ENCODE data around the gene INSIG1.

INSIG1 gene

GRCh38 chr7:155306673-155307470 lies 9.2 kb downstream of the INSIG1 start:
- peaks cover 2% of the 10 kb centered on the region for H3K79me2 ChIP-seq
- H3K27me3 ChIP-seq (ENCODE audit: control insufficient read depth, insufficient read depth, low read length), result no peaks in the 10 kb centered on the region
- no peak overlapping the region for H3K4me2 ChIP-seq (ENCODE audit: low read length)
- H3K4me1 ChIP-seq, result no peaks in the 10 kb centered on the region
- H3K36me3 ChIP-seq (ENCODE audit: control insufficient read depth, insufficient read depth, low read length), result no peaks in the 10 kb centered on the region
- H3K9ac ChIP-seq, result no peak overlapping the region
- no peaks in the 10 kb centered on the region for H3K9me3 ChIP-seq (ENCODE audit: control insufficient read depth, low read length)
- no peak for TF ChIP-seq CTCF (IDR thresholded peaks at IDR 0.05)
- no peak overlapping the region for H2AFZ ChIP-seq
- H3K27ac ChIP-seq, result no peak overlapping the region
- H3K4me3 ChIP-seq (ENCODE audit: low read depth, low read length), result no peak overlapping the region

GRCh38 chr7:155308330-155309020 lies 10.8 kb downstream of the INSIG1 start:
- Histone ChIP-seq H3K9ac (no peak overlapping the region), H3K27ac (no peak overlapping the region), H2AFZ (no peak overlapping the region), H3K4me1 (no peaks in the 10 kb centered on the region), H3K4me2 (ENCODE audit: low read length) (no peak overlapping the region), H3K27me3 (ENCODE audit: control insufficient read depth, insufficient read depth, low read length) (no peaks in the 10 kb centered on the region), H3K36me3 (ENCODE audit: control insufficient read depth, insufficient read depth, low read length) (no peaks in the 10 kb centered on the region), H3K79me2 (no peaks in the 10 kb centered on the region), H3K9me3 (ENCODE audit: control insufficient read depth, low read length) (no peaks in the 10 kb centered on the region), H3K4me3 (ENCODE audit: low read depth, low read length) (no peak overlapping the region)
- no peak for TF ChIP-seq CTCF (IDR thresholded peaks at IDR 0.05)

GRCh38 chr7:155309021-155309338 lies 11.3 kb downstream of the INSIG1 start:
- no peak overlapping the region for H2AFZ ChIP-seq
- H3K36me3 ChIP-seq (ENCODE audit: control insufficient read depth, insufficient read depth, low read length), result no peaks in the 10 kb centered on the region
- no peaks in the 10 kb centered on the region for H3K27me3 ChIP-seq (ENCODE audit: control insufficient read depth, insufficient read depth, low read length)
- H3K4me3 ChIP-seq (ENCODE audit: low read depth, low read length), result no peak overlapping the region
- no peak overlapping the region for H3K9ac ChIP-seq
- no peak for TF ChIP-seq CTCF (IDR thresholded peaks at IDR 0.05)
- no peaks in the 10 kb centered on the region for H3K4me1 ChIP-seq
- no peaks in the 10 kb centered on the region for H3K9me3 ChIP-seq (ENCODE audit: control insufficient read depth, low read length)
- no peaks in the 10 kb centered on the region for H3K79me2 ChIP-seq
- no peak overlapping the region for H3K27ac ChIP-seq
- H3K4me2 ChIP-seq (ENCODE audit: low read length), result no peak overlapping the region

GRCh38 chr7:155310425-155311114 lies 12.9 kb downstream of the INSIG1 start:
- no peaks in the 10 kb centered on the region for H3K27me3 ChIP-seq (ENCODE audit: control insufficient read depth, insufficient read depth, low read length)
- H3K27ac ChIP-seq, result no peak overlapping the region
- no peak overlapping the region for H3K4me2 ChIP-seq (ENCODE audit: low read length)
- no peaks in the 10 kb centered on the region for H3K9me3 ChIP-seq (ENCODE audit: control insufficient read depth, low read length)
- H2AFZ ChIP-seq, result no peak overlapping the region
- H3K79me2 ChIP-seq, result no peaks in the 10 kb centered on the region
- no peak overlapping the region for H3K9ac ChIP-seq
- no peak overlapping the region for H3K4me3 ChIP-seq (ENCODE audit: low read depth, low read length)
- H3K4me1 ChIP-seq, result no peaks in the 10 kb centered on the region
- no peaks in the 10 kb centered on the region for H3K36me3 ChIP-seq (ENCODE audit: control insufficient read depth, insufficient read depth, low read length)
- no peak for TF ChIP-seq CTCF (IDR thresholded peaks at IDR 0.05)

Data from parathyroid adenoma (tissue), 2 donors.